GDM1 (cell line): ENCODE results near the gene VWA3B.
"Not testable (repeated sequence)": the region's sequence is repeated elsewhere in the genome, so short reads cannot be mapped to it uniquely, and the experiment has no call there.

ENCODE experiments used
- DNase-seq: peaks from one replicate; lab custom pipeline; 2025; lab: John Stamatoyannopoulos, UW

VWA3B gene

DNA sequence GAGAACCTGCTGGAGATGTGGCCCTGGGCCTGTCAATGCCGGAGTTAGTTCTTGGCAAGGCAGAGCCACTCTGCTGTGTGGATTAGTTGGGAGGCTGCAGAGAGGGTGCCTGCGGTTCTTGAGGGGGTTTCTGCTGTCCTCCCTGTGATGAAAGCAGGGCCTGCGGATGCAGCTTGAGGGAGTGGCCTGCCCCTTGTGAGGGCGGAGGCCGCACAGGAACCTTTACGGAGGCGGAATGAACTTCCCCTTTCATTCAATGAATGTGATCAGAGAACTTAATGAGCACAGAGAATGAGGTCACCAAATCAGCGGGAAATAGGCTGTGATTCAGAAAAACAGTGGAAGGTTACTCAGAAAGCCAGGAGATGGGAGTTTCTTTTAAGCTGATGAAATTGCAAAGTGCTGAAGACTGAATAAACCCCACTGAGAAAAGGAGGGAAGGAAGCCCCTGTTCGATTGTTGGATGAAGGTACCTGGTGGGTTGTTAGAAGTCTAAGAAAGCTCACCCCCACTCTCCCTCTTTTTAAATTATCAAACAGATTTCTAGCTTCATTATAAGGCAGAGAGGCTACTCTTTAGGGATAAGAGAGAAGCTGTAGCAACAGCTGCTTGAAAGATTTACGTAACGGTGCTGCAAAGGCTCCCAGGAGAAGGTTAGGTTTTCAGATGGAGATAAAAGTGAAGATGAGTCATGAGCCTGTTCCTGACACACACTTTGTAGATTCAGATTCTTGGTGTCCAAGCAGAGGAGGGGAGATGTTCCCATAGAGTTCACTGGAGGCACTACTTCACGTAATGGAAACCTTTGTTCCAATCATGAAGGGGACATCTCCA, 47.4 kb downstream of the VWA3B start:
- no peak for DNase-seq

DNA sequence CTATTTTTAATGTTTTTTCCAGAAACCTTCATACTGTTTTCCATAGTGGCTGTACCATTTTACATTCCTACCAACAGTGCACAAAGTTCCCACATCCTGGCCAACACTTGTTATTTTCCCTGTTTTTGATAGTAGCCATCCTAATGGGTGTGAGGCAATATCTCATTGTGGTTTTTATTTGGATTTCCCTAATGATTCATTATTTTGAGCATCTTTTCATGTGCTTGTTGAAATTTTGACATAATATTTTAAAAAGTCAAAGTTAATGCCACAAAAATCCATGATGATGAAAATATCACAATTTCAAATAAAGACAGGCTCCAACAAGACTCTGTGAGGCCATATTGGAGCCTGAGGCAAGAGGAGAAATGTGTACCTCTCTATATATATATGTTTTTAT, 50.2 kb downstream of the VWA3B start:
- no peak for DNase-seq

DNA sequence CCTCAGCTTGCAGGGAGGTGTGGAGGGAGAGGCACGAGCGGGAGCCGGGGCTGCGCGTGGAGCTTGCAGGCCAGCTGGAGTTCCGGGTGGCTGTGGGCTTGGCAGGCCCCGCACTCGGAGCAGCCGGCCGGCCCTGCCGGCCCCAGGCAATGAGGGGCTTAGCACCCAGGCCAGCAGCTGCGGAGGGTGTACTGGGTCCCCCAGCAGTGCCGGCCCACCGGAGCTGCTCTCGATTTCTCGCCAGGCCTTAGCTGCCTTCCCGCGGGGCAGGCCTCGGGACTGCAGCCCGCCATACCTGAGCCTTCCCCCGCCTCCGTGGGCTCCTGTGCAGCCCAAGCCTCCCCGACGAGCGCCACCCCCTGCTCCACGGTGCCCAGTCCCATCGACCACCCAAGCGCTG, 52.0 kb downstream of the VWA3B start:
- DNase-seq: not testable (repeated sequence)

DNA sequence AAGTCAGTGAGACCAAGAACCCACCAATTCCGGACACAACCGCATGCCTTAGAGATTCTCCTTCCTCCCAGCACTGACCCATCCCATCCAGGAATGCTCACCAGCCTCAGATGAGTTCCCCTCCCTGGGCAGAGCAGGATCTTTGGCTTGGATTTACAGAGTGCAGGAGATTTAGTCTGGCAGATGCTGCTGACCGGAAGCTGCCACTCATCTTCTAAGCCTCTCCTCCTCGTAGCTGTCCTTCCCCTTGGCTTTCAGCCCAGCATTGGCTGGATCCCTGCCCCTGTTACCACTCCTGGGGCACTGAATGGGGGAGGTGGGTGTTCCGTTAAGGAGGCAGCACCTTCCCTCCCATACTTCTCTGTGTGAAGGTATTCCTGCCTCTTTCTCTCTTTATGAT, 53.2 kb downstream of the VWA3B start:
- no peak for DNase-seq

DNA sequence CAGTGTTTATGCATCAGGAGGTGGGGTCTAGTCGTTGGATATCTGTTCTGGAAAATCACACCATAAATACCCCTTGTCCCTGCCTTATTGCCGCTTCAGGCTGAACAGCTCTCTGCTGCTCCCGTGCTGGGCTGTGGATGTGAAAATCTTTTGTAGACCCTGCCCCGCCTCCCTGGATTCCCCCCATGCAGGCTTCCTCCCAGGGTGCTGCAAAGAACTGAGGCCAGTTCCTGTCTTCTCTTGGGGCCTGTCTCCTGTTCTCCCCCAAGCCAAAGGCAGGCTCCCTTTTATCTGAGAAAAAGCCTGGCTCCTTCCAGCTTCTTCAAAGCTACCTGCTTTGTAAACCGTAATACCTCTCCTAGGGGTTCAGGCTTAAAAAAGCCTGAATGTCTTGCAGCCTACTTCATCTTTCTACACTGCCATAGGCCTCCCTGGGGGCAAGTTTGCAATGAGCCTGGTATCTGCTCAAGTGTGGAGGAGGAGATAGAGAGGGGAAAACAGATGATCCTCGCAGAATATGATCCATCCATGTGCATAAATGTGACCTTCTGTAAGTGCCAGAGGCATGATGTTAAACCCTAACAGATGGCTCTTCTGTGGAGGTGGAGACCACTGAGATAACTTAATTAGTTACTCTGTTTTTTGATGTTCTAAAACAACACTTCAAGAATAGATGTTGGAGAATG, 55.3 kb downstream of the VWA3B start:
- no peak for DNase-seq

DNA sequence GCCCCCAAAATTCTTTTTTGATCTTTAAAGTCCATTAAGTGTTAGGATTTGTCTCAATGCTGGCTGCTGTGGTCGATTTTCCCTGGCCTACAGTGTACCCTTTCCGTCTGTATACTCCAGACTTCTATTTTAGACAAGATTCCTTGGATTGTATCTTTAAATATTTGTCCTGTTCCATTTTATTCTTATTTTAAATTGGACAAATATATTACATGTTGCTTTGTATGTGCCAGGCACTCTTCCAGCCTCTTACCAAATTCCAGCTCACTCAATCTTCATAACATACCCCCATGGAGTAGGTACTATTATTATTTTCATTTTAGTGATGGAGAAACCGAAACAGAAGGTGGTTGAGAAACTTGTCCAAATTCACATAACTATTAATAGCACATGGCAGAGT, 58.1 kb downstream of the VWA3B start:
- DNase-seq: no peak

DNA sequence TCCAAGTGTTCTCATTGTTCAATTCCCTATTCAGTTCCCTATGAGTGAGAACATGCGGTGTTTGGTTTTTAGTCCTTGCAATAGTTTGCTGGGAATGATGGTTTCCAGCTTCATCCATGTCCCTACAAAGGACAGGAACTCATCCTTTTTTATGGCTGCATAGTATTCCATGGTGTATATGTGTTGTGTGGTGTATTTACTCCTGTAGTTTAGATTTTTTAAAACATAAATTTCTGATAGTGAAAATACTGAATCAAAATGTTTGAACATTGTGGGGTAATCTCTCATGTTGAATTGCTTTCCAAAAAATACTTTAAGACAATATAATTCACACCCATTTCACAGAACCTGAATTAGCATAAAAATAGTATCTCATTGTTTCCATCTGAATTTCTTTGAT, 60.9 kb downstream of the VWA3B start:
- not testable (repeated sequence) for DNase-seq

DNA sequence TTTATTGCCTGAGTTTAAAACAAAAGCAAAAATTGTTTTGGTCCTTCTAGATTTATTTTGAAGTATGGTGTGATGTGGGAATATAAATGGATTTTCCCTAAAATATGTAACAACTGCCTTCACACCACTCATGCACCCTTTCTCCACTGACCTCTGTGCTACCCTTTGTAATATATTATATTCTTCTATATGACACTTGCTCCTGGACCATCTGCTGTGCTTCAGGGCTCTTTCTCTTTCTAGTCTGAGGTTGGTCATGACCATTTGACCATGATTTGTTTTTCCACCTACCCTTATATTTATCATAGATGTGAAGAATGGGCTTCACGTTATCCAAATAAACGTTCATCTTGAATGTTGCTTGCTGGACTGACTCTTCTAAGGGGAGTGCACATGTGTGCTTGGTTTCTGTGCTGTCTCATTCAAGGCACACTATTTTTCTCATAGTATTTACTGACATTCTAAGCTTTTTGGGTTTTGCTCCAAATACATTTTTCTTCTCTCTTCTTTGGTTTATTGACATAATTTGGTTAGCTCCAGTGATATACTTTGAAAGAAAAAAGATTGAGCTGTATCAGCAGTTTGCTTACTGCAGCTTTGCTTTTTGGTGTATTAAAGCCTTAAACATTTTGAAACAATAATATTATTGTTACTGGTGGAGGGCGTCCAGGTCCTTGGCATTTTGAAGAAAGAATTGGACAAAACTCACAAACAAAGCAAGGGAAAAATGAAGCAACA, 61.8 kb downstream of the VWA3B start:
- no peak for DNase-seq

DNA sequence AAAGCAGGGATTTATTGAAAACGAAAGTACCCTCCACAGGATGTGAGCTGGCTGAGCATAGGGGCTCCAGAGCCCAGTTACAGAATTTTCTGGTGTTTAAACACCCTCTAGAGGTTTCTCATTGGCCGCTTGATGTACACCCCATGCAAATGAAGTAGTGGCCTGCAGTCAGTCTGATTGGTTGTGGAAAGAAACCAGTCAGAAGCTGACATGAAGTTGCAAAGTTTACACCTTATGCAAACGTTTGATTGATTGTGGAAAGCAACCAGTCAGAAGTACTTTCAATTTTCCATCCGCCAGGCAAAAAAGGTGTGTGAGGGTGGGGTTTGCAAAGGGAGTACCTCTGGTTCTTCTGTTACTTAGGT, 62.3 kb downstream of the VWA3B start:
- DNase-seq: peak; percentile 33

DNA sequence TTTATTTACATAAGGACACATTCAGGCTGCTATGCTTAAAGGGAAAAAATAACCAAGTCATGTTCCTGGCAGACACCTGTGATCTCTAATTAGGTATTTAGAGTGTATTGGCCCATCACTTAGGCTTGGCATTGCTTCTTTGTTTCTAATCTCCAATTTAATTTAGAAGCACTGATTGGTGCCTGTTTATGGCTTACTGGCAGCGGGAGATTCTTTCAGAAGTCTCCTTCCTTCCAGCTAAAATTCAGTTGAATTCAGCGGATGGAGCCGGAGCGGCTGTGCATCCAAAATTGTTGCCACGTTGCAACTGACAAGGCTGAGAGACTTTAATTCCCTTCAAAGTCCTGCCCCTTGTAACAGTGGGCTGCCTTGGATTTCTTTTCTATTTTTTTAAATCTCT, 66.5 kb downstream of the VWA3B start:
- DNase-seq: no peak

DNA sequence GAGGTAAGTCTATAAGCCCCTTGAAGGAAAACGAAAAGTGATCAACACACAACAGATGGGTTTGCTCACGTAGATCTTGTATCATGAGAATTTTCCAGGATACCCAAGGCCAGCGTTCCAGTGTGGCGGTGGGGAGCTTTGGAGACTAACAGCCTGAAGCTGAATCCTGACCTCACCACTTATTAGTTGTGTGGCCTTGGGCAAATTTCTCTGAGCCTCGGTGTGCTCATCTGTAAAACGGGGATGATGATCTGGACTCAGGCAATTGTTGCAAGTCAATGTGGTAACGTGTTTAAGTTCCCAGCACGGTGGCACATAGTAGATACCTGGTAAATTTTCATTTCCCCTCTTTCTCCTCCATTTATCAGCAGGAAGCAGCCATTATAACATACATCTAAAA, 68.3 kb downstream of the VWA3B start:
- DNase-seq: no peak

DNA sequence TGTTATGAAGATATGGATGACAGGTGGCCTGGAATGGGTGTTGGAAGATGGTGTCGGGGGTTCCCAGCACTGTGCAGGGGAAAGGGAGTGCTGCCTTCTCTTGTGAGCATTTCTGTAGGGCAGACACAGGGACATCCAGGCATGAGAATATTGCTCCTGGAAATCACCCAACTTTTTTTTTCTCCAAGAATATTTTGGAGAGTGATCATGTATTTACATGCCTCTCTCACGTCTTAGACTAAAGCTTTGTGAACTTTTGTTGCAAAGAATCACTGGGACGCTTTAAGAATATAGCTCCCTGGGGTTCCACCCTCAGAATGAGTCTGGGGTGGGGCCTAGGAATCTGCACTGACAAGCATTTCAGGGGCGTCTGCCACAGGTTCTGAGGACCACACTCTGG, 68.7 kb downstream of the VWA3B start:
- no peak for DNase-seq

DNA sequence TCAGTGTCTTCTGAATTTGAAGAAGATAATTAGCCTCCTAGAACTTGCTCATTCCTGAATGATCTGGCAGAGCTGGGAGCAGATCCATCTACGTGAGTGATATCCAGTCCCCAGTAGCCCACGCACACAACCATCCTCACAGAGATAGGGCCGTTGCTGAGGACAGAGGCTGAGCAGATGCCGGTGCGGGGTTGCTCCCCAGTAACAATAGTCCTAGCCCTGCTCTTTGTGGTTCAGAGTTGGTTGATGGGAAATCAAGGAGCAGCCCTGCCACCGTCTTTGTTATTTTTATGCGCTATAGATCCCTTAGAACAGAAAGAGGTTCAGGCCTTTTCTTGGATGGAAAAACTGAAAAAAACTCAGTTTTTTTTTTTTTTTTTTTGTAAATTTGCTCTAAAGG, 69.3 kb downstream of the VWA3B start:
- DNase-seq: no peak

DNA sequence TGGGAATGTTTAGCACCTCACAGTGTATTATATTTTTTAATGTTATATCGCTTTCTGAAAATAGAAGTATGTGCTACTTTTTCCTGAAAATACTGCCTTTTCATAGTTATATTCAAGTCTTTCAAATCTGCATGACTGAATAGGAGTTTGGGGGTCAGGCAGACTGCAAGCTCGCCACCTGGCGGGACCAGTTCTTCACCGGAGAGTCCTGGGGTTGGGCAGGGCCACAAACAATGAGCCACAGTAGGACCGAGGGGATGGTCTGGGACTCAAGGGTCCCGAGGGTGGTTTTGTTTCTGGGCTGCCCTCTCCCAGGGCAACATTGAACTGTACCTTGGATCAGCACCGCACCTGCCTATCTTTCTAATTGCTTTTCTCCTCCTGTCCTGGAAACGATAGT, 70.6 kb downstream of the VWA3B start:
- DNase-seq: no peak

DNA sequence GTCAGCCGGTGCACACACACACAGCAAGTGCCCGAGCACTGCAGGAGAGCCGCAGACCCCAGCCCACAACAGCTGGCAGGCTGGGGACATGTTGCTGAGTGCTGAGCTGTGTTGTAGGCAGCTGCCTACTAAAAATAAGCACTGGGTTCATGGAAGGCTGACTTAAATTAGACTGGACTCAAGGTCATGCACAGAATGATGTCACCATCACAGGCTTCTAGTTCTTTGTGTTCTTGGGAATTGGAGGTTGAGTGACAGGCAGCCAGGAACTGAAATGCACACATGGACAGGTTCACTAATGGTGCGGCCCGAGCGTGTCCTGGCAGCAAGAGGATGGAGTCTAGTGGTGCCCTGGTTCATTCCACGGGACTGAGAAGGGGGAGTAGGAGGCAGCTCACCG, 71.3 kb downstream of the VWA3B start:
- no peak for DNase-seq

DNA sequence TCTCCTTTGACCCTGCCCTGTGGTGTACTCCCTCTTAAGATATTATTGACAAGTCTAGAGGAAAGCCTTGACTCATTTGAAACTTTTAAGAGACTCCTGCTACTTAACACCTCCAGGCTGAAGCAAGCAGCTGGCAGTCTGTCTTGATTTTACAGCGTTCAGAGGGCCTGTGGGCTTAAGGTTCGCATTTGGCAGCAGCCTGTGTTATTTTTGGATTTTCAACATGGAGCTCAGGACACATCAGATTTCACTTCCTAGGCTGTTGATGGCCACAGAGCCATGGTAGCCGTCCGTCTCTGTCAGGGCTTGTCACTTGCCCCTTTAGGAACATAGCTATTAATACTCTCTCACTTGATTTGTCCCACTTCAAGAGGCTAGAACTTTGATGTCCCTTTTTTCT, 73.6 kb downstream of the VWA3B start:
- DNase-seq: no peak

DNA sequence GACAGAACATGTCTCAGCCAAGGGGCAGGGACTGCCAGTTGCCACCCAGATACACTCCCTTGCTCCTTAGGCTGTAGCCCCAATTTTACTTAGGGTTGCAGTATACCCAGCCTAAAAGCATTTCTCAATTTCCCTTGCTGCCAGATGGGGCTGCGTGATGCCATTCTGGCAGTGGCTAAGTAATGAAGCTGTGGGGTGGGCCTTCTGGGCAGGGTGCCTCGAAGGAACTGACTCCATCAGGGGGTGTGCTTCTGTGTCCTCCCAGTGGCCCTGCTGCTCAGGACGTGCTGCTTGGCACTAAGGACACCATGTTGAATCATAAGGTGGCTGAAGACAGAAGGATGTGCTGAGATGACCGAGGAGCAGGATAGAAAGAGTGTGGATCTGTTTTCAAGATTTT, 74.2 kb downstream of the VWA3B start:
- DNase-seq: no peak

DNA sequence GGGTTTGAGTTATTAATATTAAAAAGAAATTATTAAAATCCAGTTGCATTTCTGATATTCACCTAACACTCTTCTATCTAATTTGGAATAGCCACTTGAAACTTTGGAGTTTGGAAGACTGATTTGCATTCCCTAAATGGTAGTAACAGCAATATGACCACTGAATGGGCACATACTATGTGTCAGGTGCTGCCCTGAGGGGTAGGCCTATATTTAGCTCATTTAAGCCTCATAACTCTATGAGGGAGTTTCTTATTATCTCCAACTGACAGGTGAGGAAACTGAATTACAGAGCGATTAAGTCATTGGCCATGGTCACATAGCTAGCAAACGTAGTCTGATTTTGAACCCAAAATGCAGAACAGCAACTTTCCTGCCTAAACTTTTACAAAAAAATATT, 77.3 kb downstream of the VWA3B start:
- DNase-seq: no peak

DNA sequence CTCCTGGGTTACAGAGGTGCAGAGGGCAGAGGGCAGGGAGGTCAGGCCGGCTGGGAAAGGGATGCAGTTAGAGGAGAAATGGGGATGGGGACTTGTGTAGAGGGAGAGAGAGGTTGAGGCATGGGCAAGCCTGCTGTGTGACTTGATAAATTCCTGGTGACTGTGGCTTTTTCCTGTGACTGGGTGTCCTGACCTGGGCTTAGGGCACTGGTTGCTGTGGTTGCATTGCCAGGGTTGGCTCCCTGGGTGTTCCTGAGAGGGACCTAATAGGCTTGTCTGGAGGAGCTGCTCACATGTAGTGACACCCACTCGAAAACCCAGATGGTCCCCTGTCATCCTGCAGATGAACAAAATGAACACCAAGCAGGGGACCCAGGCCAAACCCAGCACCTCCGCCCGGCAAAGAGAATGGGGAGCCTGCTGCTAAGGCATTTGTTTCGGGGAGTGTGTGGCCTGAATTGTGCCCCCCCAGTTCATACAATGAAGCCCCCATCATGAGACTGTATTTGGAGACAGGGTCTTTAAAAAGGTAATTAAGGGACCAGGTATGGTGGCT, 78.6 kb downstream of the VWA3B start:
- no peak for DNase-seq

DNA sequence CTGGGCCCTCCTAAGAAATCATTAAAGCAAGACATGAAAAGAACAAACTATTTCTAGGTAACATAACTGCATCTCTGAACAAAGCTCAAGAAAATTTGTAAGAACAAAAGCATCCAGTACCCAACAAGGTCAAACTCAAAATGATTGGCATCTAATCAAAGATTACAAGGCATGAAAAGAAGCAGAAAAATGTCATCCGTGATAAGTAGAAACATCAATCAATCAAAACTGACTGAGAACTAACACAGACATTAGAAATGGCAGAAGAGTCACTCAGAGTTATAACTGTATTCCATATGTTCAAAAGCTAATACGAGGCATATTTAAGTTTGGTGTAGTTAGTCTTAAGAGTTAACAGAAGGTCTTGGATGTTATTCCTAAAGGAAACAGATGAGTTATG, 80.9 kb downstream of the VWA3B start:
- DNase-seq: no peak

DNA sequence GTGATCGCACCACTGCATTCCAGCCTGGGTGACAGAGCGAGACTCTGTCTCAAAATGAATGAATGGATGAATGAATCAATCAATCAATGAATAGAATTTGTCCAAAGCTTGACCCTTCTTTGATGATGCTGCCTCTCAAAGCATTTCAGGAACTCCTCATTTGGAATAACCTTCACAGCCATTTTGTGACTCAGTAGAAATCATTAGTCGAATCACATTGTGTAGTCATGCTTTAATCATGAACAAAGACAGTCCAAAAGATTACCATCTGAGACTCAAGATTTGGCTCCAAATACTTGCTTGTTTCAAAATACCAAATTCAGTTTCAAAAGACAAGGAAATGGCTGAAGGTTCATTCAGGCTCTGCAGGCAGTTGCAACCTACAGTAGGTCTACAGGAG, 83.1 kb downstream of the VWA3B start:
- no peak for DNase-seq

DNA sequence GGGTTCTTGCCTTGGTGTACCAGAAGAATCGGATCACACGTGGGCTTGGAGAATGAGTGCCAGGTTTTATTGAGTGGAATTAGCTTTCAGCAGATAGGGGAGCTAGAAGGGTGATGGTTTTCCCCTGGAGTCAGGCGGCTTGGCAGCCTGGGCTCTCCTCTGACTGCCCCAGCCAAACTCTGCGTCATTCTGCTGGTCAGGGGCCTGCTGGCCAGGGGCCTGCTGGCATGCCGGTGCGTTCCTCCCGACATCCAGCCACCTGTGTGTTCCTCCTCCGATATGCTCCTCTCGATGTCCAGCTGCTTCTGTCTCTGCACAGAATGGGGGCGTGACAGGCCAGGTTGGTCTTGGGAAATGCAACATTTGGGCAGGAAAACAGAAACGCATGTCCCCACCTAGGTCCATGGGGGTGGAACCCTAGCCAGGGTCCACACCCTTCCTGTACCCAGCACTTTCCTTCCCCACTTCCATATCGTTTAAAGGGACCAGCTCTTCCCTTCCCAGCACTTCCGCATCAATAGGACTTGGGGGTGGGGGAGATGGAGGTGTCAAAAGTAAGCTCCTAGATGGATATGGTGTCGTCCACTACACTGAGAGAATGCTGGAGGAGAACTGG, 85.3 kb downstream of the VWA3B start:
- DNase-seq: no peak
